OCI-LY3 (cell line): ENCODE measurements around the gene IL1R1.

Experiments used
- H2AFZ ChIP-seq: fragments of 200-600, 300-600 bp; shearing (Covaris generic); 2 replicates; pipeline ENCODE4 v1.6.0; 2014; ENCODE audit warnings: antibody characterized with exemption, low read depth, low read length
- H3K27ac ChIP-seq: fragments of 200-600, 300-600 bp; sonication (generic); 2 replicates; pipeline ENCODE4 v1.5.1; 2014; ENCODE audit warnings: mild to moderate bottlenecking, low read length, moderate library complexity, mixed read lengths
- H3K27me3 ChIP-seq: fragments of 200-600, 300-600 bp; sonication (generic); 2 replicates; pipeline ENCODE4 v1.6.1; 2014; ENCODE audit warnings: low read depth, low read length, mixed read lengths
- H3K36me3 ChIP-seq: fragments of 200-600, 300-600 bp; sonication (generic); replicated peaks from 2 replicates; pipeline ENCODE3; 2014; ENCODE audit warnings: low read depth, low read length, mixed read lengths
- H3K4me1 ChIP-seq: fragments of 300-600, 200-600 bp; sonication (generic); 2 replicates; pipeline ENCODE4 v1.6.1; 2014; ENCODE audit warnings: low read length, mixed read lengths
- H3K4me2 ChIP-seq: fragments of 200-600, 300-600 bp; sonication (generic); 2 replicates; pipeline ENCODE4 v1.6.1; 2014; ENCODE audit warnings: low read length, mixed read lengths
- H3K4me3 ChIP-seq: fragments of 300-600, 200-600 bp; sonication (generic); 2 replicates; pipeline ENCODE4 v1.5.1; 2014; ENCODE audit warnings: antibody characterized with exemption, mild to moderate bottlenecking, low read length, moderate library complexity
- H3K79me2 ChIP-seq: fragments of 300-600, 200-600 bp; shearing (Covaris generic); 2 replicates; pipeline ENCODE4 v1.6.1; 2014; ENCODE audit warnings: mild to moderate bottlenecking, low read length, mixed read lengths
- H3K9ac ChIP-seq: fragments of 300-600, 200-600 bp; shearing (Covaris generic); 2 replicates; pipeline ENCODE4 v1.6.0; 2014; ENCODE audit warnings: mild to moderate bottlenecking, low read length, moderate library complexity
- H3K9me3 ChIP-seq: fragments of 200-600, 300-600 bp; shearing (Covaris generic); 2 replicates; pipeline ENCODE4 v1.6.1; 2014; ENCODE audit warnings: low read length, mixed read lengths; ENCODE audit not compliant: insufficient read depth
- H4K20me1 ChIP-seq: fragments of 200-600, 300-600 bp; sonication (generic); 2 replicates; pipeline ENCODE4 v1.6.1; 2016; ENCODE audit warnings: low read length, mixed read lengths; ENCODE audit not compliant: insufficient read depth
- EZH2phosphoT487 ChIP-seq: fragments of 200-600 bp; shearing (Covaris generic); IDR thresholded peaks from 2 replicates; pipeline ENCODE4 v1.6.1; 2018; ENCODE audit warnings: antibody characterized with exemption, mixed run types, low read depth
- TF ChIP-seq, protein P1 (sequence below): fragments of 200-600, 300-600 bp; sonication (generic); IDR thresholded peaks from 2 replicates; pipeline ENCODE4 v1.5.1; 2014; ENCODE audit warnings: antibody characterized with exemption, low read length, low read depth

IL1R1 gene

GRCh38 chr2:102180687-102180999 is 38.1 kb downstream of the IL1R1 start:
- Histone ChIP-seq H3K79me2 (no peaks in the 10 kb centered on the region), H4K20me1 (no peaks in the 10 kb centered on the region), H2AFZ (no peak overlapping the region), H3K27me3 (no peaks in the 10 kb centered on the region; the same call in 1 of the 2 replicates), H3K4me1 (no peaks in the 10 kb centered on the region), H3K4me2 (no peak overlapping the region), H3K9ac (no peak overlapping the region), H3K4me3 (no peak overlapping the region), H3K9me3 (no peaks in the 10 kb centered on the region), H3K27ac (no peak overlapping the region), H3K36me3 (no peaks in the 10 kb centered on the region)
- TF ChIP-seq EZH2phosphoT487: no peak
- TF ChIP-seq, protein P1, sequence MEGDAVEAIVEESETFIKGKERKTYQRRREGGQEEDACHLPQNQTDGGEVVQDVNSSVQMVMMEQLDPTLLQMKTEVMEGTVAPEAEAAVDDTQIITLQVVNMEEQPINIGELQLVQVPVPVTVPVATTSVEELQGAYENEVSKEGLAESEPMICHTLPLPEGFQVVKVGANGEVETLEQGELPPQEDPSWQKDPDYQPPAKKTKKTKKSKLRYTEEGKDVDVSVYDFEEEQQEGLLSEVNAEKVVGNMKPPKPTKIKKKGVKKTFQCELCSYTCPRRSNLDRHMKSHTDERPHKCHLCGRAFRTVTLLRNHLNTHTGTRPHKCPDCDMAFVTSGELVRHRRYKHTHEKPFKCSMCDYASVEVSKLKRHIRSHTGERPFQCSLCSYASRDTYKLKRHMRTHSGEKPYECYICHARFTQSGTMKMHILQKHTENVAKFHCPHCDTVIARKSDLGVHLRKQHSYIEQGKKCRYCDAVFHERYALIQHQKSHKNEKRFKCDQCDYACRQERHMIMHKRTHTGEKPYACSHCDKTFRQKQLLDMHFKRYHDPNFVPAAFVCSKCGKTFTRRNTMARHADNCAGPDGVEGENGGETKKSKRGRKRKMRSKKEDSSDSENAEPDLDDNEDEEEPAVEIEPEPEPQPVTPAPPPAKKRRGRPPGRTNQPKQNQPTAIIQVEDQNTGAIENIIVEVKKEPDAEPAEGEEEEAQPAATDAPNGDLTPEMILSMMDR: no peak

DNA sequence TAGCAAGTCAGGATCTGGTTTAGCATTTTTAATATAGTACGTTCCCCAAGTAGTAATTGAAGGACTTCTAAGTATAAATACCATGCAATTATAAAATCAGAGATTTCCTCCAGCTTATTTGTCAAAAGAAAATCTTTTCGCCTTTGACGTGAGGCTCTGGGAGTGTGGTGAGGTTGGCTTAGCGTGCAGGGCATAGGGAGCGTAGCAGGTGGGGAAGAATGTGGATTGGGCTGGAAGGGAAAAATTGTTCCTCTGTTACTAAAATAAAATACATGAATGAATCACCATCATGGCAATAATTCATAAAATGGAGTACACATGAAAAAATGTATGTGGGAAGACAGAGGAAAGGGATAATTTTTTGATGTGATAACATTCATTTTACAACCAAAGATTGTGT is 38.8 kb downstream of the IL1R1 start:
- Histone ChIP-seq H3K36me3 (no peaks in the 10 kb centered on the region), H3K79me2 (no peaks in the 10 kb centered on the region), H3K4me2 (no peak overlapping the region), H3K4me1 (no peaks in the 10 kb centered on the region), H2AFZ (no peak overlapping the region), H3K9me3 (no peaks in the 10 kb centered on the region), H3K4me3 (no peak overlapping the region), H3K27ac (no peak overlapping the region), H3K27me3 (no peaks in the 10 kb centered on the region; the same call in 1 of the 2 replicates), H3K9ac (no peak overlapping the region), H4K20me1 (no peaks in the 10 kb centered on the region)
- TF ChIP-seq, protein P1: no peak
- TF ChIP-seq EZH2phosphoT487: no peak

- Histone ChIP-seq H3K9ac (no peak overlapping the region), H3K4me3 (no peak overlapping the region), H2AFZ (no peak overlapping the region), H3K4me2 (no peak overlapping the region), H3K4me1 (no peaks in the 10 kb centered on the region), H3K27ac (no peak overlapping the region), H3K27me3 (no peaks in the 10 kb centered on the region; the same call in 1 of the 2 replicates), H3K79me2 (no peaks in the 10 kb centered on the region), H4K20me1 (no peaks in the 10 kb centered on the region), H3K36me3 (no peaks in the 10 kb centered on the region), H3K9me3 (no peaks in the 10 kb centered on the region)
- TF ChIP-seq, protein P1: no peak
- TF ChIP-seq EZH2phosphoT487: no peak
These were observed 39.5 kb downstream of the IL1R1 start for GRCh38 chr2:102181919-102182635.

GRCh38 chr2:102184018-102184417 is 41.5 kb downstream of the IL1R1 start:
- Histone ChIP-seq H3K27ac (no peak overlapping the region), H3K4me3 (no peak overlapping the region), H3K27me3 (no peaks in the 10 kb centered on the region; the same call in 1 of the 2 replicates), H3K9me3 (no peaks in the 10 kb centered on the region), H3K4me2 (no peak overlapping the region), H2AFZ (no peak overlapping the region), H3K9ac (no peak overlapping the region), H3K4me1 (no peaks in the 10 kb centered on the region), H4K20me1 (no peaks in the 10 kb centered on the region), H3K36me3 (no peaks in the 10 kb centered on the region), H3K79me2 (no peaks in the 10 kb centered on the region)
- no peak for TF ChIP-seq EZH2phosphoT487
- TF ChIP-seq, protein P1: no peak
